GM21529 (cell line): Measurements from ENCODE around the gene CLTCL1.

ENCODE experiments used
- ATAC-seq: cut with Tn5 transposase; IDR thresholded peaks from one replicate; pipeline ENCODE4 v1.9.1; 2021; ENCODE audit not compliant: unreplicated experiment

CLTCL1 gene

DNA sequence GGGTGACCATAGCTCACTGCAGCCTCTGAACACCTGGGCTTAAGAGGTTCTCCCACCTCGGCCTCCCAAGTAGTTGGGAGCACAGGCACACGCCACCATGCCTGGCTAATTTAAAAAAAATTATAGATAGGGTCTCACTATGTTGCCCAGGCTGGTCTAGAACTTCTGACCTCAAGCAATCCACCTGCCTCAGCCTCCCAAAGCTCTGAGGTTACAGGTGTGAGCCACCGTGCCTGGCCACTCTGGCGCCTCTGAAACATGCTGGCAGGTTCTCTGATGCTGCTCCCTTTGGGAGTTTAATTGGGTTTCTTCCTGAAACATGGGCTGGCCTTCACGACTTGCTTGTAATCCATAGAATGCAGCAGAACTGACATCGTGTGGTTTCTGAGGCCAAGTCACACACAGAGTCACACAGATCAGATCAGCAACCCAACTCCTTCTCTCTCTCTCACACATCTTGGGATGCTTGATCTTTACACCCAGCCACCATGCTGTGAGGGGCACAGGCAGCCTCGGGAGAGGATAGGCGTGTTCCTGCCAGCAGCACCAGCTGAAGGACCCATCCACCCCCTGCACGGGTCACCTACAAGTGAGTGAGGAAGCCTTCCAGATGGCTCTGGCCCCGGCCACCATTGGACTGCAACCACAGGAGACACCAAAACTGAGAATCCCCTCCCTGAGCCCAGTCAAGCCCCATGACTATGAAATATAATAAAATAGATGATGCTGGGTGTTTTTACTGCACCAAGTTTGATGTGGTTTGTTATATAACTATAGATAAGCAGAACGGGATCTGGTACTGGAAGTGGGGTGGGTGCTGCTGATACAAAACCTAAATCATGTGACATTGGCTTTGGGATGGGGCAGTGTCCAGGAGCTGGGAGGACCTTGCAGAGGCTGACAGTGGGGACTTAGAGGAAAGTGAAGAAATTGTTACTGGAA, 138.3 kb downstream of the CLTCL1 start:
- ATAC-seq, result no peak

DNA sequence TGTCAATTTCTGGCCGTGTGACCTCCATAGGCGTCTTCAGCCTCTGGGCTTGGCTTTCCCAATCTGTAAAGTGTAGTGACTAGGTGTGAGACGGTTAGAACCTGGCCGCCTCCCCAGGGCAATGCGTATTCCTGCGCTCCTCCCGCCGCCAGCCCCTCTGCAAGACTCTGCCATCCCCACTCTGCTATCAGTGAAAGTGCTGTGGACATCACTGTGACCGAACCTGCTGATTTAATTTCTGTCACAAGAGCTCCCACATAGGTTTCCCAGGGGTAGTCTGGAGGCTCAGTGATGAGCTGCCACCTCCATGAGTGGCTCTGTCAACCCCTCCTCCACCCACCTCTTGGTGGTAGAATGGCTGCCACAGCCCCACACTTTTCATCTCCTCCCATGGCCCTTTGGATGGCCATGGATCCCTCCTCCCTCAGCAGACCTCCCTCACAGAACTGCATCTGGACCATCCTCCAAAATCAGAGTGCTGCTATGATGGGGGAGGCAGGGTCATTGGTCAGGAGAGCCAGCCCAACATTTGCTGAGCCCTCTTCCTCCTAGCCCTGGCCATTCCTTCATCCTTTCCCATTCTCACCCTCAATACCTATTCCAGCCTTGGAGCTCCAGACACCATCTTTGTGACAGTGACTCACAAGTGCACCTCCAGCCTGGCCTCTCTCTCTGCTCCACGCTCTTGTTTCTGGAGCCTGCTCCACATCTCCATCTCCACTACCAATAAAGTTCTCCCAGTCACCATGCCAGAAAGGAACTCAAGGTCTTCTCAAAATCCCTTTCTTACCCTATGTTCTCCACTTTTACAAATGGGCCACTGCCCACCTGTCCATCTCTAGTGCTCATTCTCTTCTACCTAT, 140.0 kb downstream of the CLTCL1 start:
- no peak for ATAC-seq

DNA sequence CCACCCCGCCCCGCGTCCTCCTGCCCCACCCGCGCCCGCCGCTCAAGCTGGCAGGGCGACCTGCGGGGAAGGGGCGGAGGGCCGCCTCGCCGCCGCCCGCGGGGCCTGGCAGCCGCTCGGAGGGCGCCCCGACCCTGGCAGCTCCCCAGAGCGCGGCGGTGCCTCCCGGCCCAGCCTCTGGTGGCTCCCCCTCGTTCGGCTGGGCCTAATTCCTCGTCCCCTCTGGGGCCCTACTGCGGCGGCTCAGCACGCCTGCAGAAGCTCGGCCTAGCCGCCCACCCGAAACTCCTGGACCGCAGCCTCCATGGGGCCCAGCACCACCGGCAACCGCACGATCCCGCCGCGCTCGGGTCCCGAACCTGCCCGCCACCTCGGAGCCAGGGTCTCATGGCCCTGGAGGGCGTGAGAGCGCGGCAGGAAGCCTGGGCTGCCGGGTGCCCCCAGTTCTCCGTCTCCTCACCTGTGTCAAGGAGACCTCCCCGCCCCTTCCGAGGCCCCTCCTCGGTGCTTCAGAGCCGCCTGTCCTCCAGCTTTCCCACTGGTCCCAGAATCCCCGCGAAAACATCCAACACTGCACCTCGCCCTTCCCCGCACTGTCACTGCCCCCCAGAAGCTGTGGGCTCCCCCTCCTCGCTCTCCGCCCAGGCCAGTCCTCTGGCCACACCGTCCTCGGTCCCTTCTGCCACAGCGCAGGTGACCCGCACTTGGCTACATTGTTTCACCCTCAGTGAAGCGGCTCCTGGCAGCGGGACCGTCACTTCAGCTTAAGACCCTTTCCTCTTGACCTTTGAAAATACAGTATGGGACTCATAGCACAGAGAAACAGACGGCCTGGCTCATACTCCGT, 140.8 kb downstream of the CLTCL1 start:
- ATAC-seq, result no peak

DNA sequence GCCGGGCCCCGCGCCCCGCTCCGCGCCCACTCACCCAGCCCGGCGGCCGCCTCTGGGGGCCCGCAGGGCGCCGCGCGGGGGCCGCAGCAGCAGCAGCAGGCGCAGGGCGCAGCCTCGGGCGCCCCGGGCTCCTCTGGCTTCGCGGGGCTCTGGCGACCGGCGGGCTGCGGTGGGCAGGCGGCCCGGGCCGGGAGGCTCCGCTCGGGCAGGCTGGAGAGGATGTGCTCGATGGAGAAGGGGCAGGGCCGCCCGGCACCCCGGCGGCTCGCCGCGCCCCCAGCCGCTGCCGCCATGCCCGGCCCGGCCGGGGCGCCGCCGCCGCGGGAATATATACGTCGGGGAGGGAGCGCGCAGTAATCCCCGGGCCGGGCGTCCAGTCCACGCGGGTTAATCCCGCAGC, 141.5 kb downstream of the CLTCL1 start, which contains the start of gene GSC2:
TSS of gene GSC2 (minus strand) at position 302 of the 400 bp plus-strand sequence. CDS start at position 293, 9 bp downstream.
- ATAC-seq, result no peak

- ATAC-seq, result no peak
Observed at GRCh38 chr22:19149047-19149883, 142.3 kb downstream of the CLTCL1 start.

DNA sequence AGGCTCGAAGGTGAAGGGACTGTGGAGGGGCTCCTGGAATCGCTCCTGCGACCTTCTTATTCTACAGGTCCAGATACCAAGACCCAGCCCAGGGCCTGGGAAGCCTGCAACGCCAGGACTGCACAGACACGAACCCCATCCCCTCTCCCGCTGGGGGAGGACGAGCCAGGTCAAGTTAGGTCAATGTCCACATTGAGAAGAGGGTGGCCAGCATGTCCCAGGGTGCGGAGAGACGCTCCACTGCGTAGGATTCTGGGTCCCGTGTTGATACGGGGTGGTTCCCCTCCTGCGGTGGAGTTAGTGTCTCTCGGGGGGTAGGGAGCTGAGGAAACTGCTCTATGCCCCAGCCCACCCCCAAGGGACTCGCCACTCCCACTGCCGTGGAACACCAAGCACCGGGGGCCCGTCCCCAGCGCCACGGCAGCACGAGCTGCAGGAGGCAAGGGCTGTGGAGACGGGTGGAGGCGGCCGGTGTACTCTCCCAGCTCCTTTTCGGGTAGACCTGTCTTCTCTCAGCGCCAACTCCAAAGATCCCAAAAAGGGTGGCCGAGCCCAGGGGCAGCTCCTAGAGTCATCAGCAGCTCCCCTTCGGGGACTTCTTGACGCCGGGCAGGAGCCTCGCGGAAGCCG, 143.0 kb downstream of the CLTCL1 start:
- ATAC-seq, result no peak

DNA sequence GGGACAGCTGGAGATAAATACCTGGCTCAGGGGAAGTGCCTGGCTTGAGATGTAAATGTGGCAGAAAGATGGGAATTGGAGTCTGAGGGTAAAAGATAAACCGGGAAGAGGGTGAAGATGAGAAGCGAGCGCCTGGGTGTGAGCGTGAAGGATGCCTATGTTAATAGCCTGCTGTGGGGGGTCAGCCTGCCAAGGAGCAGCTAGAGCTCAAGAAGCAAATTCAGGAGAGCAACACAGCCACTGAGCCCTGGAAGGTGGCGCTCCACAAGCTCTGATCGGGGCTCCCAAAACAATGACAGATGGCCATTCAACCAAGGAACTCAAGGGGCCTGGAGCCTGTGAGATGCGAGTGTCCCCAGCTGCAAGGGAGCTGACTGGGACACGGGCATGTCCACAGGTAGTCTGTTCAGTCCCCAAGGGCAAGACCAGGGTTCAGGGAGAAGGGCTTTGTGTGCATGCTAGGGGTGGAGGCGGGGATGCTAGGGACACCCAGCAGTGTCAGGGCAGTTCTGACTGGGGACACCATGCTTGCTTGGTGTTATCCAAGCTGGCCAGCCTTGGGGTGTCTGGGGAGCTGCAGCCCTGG, 144.2 kb downstream of the CLTCL1 start:
- ATAC-seq, result no peak

DNA sequence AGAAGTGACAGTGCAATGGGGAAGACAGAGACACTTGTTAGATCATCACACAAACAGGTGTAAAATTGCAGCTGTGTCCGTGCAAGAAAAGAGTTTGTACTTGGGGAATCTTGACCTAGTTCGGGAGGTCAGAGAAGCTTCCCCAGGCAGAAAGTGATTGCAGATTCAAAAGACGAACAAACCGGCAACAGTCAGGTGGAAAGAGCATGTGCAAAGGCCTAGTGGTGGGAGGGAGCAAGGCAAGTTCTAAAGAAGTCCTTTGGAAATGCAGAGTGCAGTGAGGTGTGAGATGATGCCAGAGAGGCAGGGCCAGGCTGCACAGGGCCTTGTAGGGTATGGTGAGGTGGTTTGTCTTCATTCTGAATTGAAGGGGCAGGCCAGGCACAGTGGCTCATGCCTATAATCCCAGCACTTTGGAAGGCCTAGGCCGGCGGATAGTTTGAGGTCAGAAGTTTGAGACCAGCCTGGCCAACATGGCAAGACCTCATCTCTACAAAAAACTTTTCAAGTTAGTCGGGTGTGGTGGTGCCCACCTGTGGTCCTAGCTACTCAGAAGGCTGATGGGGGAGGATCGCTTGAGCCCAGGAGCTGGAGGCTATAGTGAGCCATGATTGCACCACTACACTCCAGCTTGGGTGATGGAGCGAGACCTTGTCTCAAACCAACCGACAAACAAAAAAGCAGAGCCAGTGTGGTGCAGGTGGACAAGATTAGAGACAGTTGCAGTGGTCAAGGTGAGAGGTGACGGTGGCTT, 145.1 kb downstream of the CLTCL1 start:
- no peak for ATAC-seq

DNA sequence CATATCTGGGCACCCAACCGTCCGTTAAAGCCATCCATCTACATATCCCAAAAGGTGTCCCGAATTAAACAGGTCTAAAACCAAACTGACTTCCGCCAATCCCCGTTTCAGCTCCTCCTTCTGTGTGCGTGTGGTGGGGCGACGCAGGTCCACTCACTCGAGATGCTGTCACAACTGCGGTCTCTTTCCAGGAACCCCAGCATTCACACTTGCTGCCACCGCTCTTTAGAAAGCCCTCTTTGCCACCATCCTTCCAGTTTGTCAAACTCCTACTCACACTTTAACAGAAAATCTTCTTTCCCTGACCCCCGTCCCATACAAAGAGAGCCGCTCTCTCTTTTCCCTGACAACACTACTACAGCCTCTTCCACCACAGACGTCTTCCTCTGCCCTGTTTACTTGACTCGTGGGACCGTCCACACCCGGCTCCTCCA, 147.5 kb downstream of the CLTCL1 start:
- no peak for ATAC-seq

GRCh38 chr22:19143212-19143611, 148.3 kb downstream of the CLTCL1 start:
- ATAC-seq, result no peak

- no peak for ATAC-seq
Observed at GRCh38 chr22:19142394-19142793, 149.1 kb downstream of the CLTCL1 start.

- no peak for ATAC-seq
Observed at GRCh38 chr22:19139974-19140373, 151.5 kb downstream of the CLTCL1 start.

GRCh38 chr22:19139001-19139356, 152.5 kb downstream of the CLTCL1 start:
- ATAC-seq, result no peak

GRCh38 chr22:19138217-19139000, 153.1 kb downstream of the CLTCL1 start:
- no peak for ATAC-seq

DNA sequence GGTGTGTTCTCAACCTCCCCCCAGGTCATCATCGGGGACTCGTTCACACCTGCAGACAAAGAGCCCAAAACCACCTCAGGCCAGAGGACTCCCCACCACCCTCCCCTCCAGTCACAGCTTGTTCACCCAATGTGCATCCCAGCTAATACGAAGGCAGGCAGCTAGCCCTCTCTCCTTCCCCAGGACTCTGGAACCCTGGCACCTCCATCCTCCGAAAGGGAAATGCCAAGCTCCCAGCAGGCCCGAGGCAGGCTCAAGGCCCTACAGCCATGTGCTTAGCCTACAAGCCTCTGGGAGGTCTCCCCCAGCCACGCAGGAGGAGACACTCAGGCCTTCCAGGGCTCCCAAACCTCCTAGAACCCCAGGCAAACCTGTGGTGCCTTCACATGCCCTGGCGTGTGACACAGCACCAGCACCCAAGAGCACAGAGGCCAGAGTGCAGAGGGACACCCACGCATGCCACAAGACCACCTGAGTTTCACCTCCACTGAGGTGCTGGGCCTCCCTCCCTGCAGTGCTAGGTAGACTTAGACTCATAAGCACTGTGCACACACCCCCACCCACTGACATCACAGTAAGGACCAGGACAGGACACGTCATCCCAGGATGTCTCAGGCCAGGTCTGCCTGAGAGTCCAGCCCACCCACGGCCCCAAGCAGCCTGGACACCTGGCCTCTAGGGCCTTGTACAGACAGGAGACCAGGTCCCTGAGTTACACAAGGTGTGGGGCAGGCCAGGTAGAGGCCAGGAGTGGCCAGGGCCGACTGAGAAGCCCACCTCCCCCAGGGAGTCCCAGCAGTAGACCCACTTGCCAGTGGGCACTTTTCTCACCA, 153.9 kb downstream of the CLTCL1 start:
- no peak for ATAC-seq

GRCh38 chr22:19136915-19137314, 154.6 kb downstream of the CLTCL1 start:
- ATAC-seq, result no peak

DNA sequence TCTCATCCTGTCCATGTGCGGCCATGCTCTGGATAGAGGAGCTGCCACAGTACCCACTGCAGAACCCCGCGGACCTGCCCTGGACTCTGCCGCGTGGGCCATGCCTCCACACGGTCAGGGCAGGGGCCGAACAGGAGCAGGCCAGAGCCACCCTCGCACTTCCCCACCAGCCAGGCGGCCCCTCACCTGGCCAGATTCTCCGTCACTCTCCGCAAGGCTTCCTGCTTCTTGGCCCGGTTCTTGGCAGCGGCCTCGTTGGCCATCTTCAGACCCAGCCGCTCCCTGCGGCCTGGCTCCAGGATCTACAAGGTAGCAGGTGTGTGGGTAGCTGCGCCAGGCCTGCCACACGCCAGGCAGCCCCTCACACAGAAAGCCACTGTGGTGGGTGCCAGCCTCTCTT, 156.6 kb downstream of the CLTCL1 start:
- ATAC-seq, result no peak
